NCI-H2107 treated with DMSO at 0.1 percent for 48 hours (cell line): Measurements from ENCODE around the gene FERMT2.
"Not testable (repeated sequence)": the region's sequence is repeated elsewhere in the genome, so short reads cannot be mapped to it uniquely, and the experiment has no call there.

ENCODE experiments used
- DNase-seq: peaks from one replicate; lab custom pipeline; 2025; ENCODE audit not compliant: unreplicated experiment; lab: John Stamatoyannopoulos, UW

The FERMT2 gene

DNA sequence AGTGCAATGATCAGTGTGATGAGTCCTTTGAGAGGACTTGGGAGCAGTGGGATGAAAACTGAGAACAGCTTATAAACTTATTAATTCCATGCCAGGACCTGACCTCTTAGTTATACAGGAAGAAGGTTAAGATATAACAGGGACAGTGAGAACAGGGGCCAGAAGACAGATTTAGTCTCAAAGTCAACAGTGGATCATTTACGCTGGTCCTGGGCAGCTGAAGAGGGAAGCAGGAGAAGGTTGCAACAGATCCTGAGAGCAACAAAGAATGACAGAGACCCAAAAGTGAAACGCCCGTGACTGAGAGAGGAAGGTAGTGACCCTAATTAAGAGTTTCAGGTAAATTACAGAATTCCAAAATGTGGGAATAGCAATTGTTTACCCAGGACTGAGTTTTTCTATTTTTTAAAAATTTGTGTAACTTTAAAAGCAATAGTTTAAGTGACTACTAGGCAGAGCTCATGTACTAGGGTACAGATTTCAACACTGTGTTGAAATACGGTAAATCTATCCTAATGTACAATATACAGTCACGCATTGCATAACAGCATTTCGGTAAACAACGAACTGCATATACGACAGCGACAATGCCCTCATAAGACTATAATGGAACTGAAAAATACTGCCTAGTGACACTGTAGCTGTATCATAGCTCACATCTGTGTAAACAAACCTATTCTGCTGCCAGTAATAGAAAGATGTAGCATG is 81.8 kb downstream of the FERMT2 start:
- DNase-seq, result no peak

DNA sequence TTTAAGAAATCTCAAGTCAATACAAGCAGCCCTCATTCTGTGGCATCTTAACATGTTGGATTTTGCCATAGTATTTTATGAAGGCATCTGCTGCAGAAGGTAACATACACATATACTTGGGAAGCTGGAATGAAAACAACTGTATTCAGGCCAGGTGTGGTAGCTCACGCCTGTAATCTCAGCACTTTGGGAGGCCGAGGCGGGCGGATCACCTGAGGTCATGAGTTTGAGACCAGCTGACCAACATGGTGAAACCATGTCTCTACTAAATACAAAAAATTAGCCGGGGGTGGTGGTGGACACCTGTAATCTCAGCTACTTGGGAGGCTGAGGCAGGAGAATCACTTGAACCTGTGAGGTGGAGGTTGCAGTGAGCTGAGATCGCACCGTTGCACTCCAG is 86.0 kb downstream of the FERMT2 start:
- not testable (repeated sequence) for DNase-seq

DNA sequence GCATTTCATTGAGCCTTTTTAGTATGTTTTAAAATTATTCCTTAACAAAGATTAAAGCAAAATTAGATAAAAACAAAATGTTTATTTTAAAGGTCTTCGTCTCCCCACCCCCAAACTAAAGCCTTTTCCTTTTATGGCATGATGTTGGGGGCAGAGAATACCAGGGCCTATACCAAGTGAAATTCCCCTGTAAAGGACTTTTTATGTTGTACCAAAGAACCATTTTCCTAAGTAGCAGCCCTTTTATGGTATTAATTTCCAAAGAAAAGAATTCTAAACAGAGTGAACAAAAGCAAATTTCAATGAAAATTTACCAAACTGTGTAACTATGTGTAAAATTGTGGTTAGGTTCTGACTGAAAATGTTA is 87.5 kb downstream of the FERMT2 start:
- no peak for DNase-seq

DNA sequence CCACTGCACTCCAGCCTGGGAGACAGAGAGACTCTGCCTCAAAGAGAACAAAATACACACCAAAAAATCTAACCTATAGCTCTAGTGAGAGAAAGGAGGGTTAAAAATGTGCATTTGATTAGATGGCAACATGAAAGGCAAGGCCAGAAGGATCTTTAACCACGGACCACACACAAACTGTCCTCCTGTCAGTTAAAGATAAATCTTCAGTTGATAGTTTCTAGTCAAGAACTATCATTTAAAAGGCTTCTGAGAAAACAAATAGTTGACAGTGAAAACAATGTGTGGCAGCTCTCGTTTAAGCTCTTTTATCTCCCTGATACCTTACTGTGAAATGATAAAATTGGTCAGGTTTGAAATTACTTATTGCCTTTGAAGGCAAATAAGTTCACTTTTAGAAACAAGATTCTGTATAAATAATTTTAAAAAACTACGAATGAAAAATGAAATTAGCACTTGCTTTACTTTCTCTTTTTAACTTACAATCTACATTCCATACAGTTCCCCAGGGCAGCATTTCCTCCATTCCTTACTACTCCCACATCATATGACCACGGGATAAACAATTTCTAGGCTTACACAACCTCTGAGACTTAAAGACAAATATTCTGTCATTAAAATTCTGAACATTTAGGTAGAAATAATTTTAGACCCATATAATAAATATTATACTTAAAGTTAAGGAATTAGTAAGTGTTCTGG is 88.1 kb downstream of the FERMT2 start:
- no peak for DNase-seq

DNA sequence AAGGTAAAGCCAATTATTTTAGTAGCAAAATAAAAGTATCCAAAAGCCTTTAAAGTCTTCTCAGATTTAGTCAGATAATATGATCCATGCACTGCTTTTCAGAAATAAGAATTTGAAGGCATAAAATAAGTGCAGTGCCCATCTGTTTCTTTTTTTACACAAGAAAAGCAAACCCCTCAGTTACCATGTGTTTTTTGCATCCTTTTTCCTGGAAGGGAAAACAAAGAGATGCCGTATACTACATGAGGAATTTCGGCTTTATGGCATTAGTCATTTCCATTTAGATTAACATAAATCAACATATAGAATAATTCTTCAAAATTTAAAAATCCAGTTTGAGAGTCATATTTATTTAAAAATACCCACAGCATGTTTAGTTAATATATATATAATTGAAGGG is 89.4 kb downstream of the FERMT2 start:
- no peak for DNase-seq

DNA sequence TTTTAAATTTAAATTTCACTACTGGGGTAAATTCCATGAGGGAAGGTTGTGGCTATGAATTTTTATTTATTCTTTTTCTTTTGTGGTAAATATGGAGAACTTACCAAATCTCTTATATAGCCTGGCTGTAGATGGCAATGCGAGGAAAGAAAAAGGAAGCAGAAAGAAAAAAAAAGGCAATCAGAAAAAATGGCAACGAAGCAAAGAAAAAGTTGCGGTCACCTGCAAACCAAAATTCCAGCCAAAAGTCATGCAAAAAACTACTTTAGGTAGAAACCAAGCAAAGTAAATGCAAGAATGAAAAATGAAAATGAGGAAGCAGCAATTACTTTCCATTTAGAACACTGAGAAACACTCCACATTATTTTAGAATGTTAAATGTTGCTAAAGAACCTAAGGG is 89.9 kb downstream of the FERMT2 start:
- DNase-seq, result no peak

DNA sequence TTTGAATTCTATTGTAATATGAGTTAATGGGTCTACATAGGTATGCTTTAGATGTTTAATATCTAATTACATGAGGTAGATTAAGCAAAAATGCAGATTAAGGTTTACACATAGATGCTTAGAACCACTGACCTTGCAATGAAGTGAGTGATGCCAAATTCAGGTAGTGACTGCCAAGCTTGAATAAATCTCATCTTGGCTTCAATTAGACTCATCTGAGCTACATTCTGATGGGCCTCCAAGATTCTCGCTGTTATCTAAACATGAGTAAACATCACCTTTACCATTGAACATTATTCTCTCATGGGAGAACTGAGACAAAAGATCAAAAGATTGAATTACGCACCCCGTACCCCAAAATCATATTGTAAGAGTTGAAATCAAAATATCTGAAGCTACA is 90.6 kb downstream of the FERMT2 start:
- DNase-seq, result no peak

DNA sequence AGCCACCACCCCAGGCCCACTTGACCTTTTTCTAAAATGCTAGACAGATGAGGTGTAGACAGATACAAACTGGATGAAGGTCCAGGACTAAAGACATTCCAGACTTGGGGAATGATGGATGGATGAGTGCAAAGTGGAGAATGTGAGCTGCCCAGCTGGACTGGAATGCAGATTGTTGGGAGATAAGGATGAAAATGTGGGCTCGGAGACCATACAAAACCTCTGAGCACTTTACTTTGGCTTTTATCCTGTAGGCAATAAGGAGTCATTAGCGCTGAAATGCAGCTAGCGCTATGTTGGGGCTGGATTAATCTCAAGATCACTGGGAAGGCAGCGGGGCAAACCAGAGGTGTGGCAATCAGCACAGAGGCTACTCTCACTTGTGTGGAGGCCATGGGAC is 94.7 kb downstream of the FERMT2 start:
- DNase-seq, result no peak

DNA sequence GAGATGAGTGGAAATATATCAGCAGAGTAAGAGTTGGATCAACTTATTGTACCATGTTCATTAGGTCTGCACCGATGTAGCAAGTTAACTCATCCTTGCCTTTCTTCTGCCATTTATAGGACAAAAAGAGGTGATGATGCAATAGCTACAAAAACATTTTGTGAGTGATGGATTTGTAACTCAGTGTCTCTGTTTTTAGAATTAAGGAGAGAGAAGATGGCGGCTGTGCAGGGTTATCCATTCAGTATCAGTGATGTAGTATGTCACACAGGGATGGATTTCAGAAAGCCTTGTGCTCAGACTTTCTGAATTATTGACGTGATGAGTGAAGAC is 97.4 kb downstream of the FERMT2 start:
- DNase-seq, result no peak

DNA sequence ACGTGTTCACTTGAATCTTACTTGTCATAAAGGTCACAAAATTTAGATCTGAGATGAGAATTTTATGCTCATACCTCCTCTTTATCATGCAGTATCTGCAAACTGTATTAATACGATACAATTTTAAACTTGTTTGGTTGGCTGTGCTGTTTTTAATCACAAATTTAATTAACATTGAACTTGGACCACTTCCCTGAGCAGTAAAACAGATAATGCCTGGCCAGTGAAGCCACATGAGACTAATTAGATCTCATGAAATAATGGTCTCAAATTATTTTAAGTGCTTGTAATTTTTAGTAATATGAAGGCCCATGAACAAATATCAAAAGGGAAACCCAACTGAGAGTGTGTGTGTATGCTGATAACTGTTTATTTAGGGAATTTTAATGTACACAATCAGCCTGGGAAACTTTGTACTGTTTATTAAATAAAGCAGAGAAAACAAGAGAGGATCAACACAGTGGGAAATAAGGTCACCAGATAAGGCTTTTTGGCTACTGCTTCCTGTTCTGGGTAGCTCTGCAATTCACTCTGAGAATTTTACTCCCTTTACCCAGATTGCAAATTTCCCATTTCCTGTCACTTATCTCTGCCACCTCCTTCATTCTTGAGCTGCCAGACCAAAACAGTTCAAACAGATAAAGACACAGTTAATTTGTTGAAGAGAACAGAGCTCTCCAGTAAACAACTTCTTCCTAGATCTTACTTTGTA is 97.9 kb downstream of the FERMT2 start:
- no peak for DNase-seq

DNA sequence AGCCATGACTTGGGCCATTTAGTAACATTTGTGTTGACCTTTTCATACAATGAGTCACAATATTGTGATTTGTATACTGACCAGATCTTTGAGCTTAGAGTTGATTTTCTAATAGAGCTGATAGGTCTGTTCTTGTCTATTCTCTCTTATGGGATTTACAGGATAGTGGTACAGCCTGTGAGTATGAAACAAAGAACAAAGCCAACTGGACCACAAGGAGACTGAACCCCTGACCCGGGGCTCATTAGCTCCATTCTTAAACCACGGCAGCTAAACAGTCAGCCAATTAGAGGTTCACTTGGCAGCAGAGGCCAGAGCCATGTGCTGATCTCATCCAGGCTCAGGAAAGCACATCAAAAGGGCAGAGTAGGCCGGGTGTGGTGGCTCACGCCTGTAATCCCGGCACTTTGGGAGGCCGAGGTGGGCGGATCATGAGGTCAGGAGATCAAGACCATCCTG is 100.4 kb downstream of the FERMT2 start:
- DNase-seq, result no peak

DNA sequence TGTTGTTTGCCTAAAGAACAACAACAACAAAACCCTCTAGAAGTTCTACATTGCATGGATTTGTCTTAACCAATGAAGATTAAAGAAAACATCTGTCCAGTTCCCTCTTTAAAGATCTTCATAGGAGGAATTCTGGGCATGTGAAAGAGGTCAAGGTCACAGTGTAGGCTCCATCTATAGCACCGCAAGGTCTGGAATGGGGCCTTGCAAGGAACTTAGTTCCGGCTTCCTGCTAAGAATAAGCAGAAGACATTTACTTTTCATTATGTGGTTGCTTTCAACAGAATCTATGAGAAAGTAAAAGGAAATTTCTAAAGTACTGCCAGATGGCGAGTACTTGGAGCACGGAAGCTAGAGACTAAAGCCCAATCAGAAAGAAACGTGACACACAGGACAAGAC is 102.2 kb downstream of the FERMT2 start:
- DNase-seq, result no peak

DNA sequence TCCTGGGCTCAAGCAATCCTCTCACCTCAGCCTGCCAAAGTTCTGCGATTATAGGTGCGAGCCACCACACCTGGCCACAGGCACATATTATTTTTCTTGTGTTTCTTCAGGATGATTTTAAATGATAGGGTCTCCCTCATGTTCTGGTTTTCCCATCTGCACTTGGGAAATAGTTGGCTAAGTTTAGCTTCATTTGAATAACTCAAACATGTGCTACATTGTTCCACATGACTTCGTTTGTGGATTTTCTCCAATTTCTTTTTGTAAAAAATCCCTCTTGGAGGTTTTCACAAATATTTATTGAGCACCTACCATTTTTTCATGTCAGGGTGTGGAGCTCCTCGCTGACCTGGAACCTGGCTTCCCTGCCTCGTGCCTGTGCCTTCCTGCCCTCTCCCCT is 104.3 kb downstream of the FERMT2 start:
- no peak for DNase-seq

DNA sequence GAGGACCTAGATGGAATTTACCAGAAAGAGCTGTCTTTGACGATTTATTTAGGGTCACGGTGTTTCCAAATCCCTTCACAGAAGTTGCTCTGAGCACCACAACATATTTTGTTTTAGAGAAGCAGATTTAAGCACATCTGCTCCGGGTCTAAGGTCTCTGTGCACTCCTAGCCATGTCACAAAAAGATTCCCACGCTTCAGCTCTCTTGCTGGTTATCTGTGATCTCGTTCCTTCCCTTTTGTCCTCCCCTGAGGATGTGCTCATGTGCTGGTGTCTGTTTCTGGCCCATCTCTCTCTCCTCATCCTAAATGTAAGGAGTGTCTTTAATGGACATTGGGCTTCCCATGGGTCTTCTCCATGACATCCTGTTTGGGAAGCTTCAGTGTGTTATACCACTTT is 105.8 kb downstream of the FERMT2 start:
- no peak for DNase-seq

DNA sequence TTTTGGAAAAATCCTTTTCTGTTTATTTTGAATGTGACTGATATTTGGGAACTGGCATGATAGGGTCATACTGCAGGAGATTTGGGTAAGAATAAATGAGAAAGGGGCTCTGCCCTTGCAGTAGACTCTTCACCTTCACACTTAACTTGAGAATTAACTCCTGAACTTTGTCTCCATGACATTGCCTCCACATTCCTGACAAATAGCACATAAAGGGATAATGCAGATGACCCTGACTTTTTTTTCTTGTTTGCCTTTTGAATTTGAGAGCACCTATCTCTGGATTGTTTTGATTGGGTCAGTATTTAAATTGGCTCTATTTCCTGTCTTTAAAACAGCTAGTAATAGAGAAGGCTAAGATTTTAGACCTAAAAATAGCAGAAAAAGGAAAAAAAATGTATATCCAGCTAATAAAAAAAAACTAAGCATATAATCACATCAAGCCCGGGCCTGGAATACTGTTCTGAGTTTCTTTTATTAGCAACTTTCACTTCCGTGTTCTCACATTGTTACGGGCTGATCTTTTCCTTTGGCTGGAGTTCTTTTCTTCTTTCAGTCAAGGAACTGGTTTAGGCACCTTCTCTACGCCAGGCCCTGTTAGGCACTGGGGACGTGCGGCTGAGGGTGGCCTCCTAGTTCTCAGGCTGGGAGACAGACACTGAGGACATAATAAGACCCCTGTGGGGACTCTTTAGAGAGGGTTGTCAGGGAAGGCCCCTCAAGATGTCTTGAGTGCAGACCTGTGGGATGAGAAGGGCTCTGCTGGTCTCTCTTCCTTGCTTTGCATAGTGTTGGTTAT is 106.4 kb downstream of the FERMT2 start:
- no peak for DNase-seq

DNA sequence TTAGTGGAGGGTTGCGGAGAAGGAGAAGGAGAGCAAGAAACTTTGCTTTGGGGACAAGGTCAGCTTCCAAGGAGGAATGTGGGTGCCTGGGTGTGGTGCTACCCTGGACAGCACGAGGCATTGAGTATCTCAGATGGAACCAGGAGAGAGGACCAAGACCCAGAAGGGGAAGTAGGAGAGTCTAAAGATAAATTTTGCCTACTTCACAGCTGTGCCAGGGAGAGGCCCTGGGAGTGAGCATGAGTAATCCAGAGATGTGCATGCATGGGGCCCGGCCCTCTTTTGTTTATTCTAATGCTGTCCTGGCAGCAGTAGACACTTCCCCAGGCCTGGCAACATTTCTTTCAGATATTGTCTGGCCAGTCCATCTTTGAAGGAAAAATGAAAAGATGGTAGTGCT is 110.0 kb downstream of the FERMT2 start:
- DNase-seq, result no peak

DNA sequence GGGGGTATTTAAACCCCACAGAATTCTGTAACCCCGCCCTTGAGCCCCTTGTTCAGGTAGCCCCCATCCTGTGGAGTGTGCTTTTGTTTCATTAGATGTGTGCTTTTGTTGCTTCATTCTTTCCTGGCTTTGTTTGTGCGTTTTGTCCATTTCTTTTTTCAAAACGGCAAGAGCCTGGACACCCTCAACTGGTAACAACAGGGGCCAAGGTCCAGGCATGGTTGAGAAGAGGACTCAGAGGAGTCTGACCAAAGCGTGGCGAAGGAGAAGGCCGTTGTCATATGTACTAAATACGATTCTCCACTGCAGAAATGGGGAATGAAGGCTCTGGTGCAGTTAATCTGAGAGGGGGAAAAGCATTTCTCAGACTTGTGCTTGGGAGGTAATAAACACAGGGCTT is 113.4 kb downstream of the FERMT2 start:
- DNase-seq, result no peak

DNA sequence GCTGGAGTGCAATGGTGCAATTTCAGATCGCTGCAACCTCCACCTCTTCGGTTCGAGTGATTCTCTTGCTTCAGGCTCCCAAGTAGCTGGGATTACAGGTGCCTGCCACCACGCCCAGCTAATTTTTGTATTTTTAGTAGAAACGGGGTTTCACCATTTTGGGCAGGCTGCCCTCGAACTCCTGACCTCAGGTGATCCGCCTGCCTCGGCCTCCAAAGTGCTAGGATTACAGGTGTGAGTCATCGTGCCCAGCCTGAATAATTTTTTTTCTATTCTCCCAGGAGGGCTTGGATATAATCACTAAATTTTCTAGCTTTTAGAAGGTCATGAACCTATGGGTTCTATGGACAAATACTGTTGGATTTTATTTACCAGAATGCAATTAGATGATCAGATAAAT is 114.8 kb downstream of the FERMT2 start:
- DNase-seq, result no peak

DNA sequence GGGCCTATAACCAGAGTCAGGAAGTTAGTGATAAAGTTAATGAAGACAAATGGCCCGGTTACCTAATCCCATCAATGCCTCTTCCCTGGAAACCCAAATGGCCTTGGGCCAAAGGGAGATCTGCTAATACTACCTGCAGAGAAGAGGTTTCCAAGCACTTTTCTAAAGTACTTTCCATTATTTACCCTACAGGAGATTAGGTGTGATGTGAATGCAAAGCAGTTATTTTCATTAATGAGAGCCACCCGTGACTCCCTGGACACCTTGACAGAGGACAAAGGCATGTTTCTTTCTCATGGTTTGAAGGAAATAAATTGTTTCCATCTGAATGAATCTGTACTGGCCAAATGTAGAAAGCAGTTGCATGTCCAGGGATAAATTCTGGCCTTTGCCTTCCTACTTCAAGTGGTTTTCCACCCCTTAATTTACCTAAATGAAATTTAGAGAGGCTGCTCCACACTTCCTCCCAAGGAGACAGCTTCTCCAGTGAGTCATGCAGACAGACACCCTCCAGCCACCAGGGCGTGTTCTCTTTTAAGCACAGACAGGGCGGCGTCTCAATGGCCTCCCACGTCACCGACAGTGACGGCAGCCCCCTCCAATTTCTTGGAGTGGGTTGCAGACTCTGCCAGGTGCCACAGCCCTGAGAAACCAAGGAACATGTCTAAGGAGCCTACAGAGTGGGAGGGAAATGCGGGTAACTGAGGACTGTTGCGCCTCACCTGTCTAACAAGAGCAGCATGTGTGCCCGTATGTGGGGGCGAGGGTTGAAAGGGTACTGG is 115.5 kb downstream of the FERMT2 start:
- DNase-seq, result no peak

DNA sequence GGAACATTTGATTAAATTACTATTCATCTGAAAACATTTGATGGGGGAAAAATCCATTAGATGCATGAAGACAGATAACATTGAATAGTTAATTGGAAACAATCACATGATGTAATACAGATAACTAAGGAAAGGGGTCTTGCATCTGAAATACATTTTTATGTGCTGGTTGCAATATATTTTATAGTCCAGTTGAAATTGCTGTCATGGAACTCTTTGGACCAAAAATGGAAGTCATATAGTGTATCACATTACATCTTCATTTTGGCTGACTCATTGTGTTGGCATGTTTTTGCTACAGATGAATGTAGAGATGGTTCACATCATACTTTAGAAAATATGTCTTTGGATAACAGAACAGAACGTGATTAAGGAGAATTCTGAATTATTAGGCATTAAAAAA is 116.4 kb downstream of the FERMT2 start:
- DNase-seq, result no peak

DNA sequence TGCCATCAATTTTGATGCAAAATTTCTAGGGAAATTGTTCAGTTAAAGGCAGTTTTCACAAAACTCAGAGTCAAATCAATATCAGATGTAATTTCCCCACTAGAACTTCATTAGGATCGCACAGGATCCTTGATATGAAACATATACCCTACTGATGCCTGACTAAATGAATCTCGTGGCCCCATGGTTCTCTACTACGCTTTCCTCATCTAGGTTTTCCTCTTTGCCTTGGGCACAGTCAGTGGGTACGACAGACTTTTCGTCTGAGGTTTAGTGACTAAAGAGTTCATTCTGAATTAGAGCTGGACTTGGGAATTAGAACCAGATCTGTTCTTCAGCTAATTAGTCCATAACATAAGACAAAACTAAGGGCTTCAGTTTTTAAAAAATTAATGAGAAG is 117.0 kb downstream of the FERMT2 start:
- DNase-seq, result no peak
